Testis (tissue), 3 donors: ENCODE data around the gene HEY2. TPM values are rescaled to one million over a fixed set of nuclear protein-coding genes. Genes with fewer than 3 reads are reported as not detected.

Experiments used
- DNase-seq: peaks from one replicate; pipeline ENCODE4 v3.0.0-alpha.2; 2019
- H3K27ac ChIP-seq, 2 donors: fragments of 200-600 bp; sonication (generic); one replicate each; pipeline ENCODE4 v1.5.1; 2019
- H3K27me3 ChIP-seq: fragments of 200-600 bp; sonication (generic); one replicate; pipeline ENCODE4 v1.5.1; 2019
- H3K36me3 ChIP-seq: fragments of 200-600 bp; sonication (generic); one replicate; pipeline ENCODE4 v1.5.1; 2017; ENCODE audit warnings: low read depth; ENCODE audit errors: missing control alignments
- H3K4me1 ChIP-seq: fragments of 200-600 bp; sonication (generic); one replicate; pipeline ENCODE4 v1.5.1; 2019
- H3K4me3 ChIP-seq, 2 donors: fragments of 200-600 bp; sonication (generic); one replicate each; pipeline ENCODE4 v1.5.1; 2017 to 2019
- H3K9me3 ChIP-seq: fragments of 200-600 bp; sonication (generic); one replicate; pipeline ENCODE4 v1.5.1; 2017
- CTCF ChIP-seq, 3 experiments: fragments of 450-650 bp in 2 of 3; fragments of 200-600 bp in 1 of 3; sonication (generic) in 1 of 3; IDR thresholded peaks; one replicate each; pipeline ENCODE4 v1.5.1; 2016 to 2019; ENCODE audit warnings: antibody characterized with exemption in 3 of 3, mild to moderate bottlenecking in 2 of 3, moderate library complexity in 1 of 3
- POLR2A ChIP-seq: fragments of 450-650 bp; IDR thresholded peaks from one replicate; pipeline ENCODE4 v1.6.1; 2017; ENCODE audit warnings: antibody characterized with exemption, mild to moderate bottlenecking, moderate library complexity
- WGBS, 2 donors: methylation state at CpG; one replicate each; pipeline ENCODE4 v1.1.5; 2018; 5-methylcytosine and 5-hydroxymethylcytosine counted together
- intact Hi-C: fragments of 100-400 bp; cut with DNase I; formaldehyde crosslinking; loops from one replicate; pipeline ENCODE4 v1.15.1; 2023; ENCODE audit warnings: low total_unique reads
- polyA plus RNA-seq: library from polyadenylated mRNA; stranded (reverse); fragments of 350-450 nt; fragmentation: Illumina TruSeq; extraction: RNeasy Lipid Tissue Mini Kit (QIAGEN cat#74804); gene quantifications from one replicate; pipeline ENCODE4 v1.2.3, GENCODE V29; 2014; ENCODE audit warnings: low read depth, low replicate concordance; ENCODE audit not compliant: insufficient read depth
- total RNA-seq, 2 donors: library from RNA; depleted of rRNA; stranded (reverse); fragments of >200 nt; gene quantifications; one replicate each; pipeline ENCODE4 v1.2.3, GENCODE V29; 2016

The HEY2 gene
- total and polyA plus RNA-seq, 3 donors from 2014 or later = 7.3 to 12.3 (median 8.7) TPM

- no peak overlapping the region for H3K27ac ChIP-seq
- no peaks in the 10 kb centered on the region for H3K9me3 ChIP-seq
- 93 to 94% methylated on average over 3 of the region's 3 CpGs for WGBS, 2 donors
- no peak overlapping the region for H3K4me3 ChIP-seq
- intact Hi-C loops = no loop called here
- no peaks in the 10 kb centered on the region for H3K4me1 ChIP-seq
- no peak for DNase-seq
- H3K27me3 ChIP-seq = no peaks in the 10 kb centered on the region
- H3K36me3 ChIP-seq = no peaks in the 10 kb centered on the region
- no peak for TF ChIP-seq CTCF (IDR thresholded peaks at IDR 0.05)
- no peak for TF ChIP-seq POLR2A
Measured at GRCh38 chr6:125733516-125734300, 15.7 kb upstream of the HEY2 start.

- Histone ChIP-seq H3K27ac (no peak overlapping the region), H3K4me1 (no peaks in the 10 kb centered on the region), H3K4me3 (no peak overlapping the region), H3K9me3 (no peaks in the 10 kb centered on the region), H3K36me3 (no peaks in the 10 kb centered on the region), H3K27me3 (no peaks in the 10 kb centered on the region)
- TF ChIP-seq POLR2A = no peak
- no peak for TF ChIP-seq CTCF (IDR thresholded peaks at IDR 0.05)
- DNase-seq = no peak
- intact Hi-C loops = no loop called here
Measured at GRCh38 chr6:125738276-125738675, 11.2 kb upstream of the HEY2 start.

GRCh38 chr6:125739364-125739763 lies 10.1 kb upstream of the HEY2 start:
- Histone ChIP-seq H3K4me3 (no peak overlapping the region), H3K4me1 (no peaks in the 10 kb centered on the region), H3K36me3 (no peaks in the 10 kb centered on the region), H3K27ac (no peak overlapping the region), H3K9me3 (no peaks in the 10 kb centered on the region), H3K27me3 (no peaks in the 10 kb centered on the region)
- no peak for DNase-seq
- TF ChIP-seq POLR2A = no peak
- TF ChIP-seq CTCF (IDR thresholded peaks at IDR 0.05) = no peak
- 71 to 86% methylated on average over 1 of the region's 1 CpG for WGBS, 2 donors
- intact Hi-C loops = no loop called here

- Histone ChIP-seq H3K4me3 (no peak overlapping the region), H3K27ac (no peak overlapping the region), H3K36me3 (no peaks in the 10 kb centered on the region), H3K27me3 (no peaks in the 10 kb centered on the region), H3K9me3 (no peaks in the 10 kb centered on the region), H3K4me1 (peaks cover 6% of the 10 kb centered on the region)
- 93 to 94% methylated on average over 2 of the region's 2 CpGs for WGBS, 2 donors
- TF ChIP-seq CTCF (IDR thresholded peaks at IDR 0.05) (no peak), POLR2A (no peak)
- intact Hi-C loops = no loop called here
- no peak for DNase-seq
Measured at GRCh38 chr6:125741336-125741735, 8.1 kb upstream of the HEY2 start.

- peak overlapping the region in 1 of 2 donors; percentile 31 for H3K27ac ChIP-seq
- no peak for DNase-seq
- TF ChIP-seq CTCF (IDR thresholded peaks at IDR 0.05) (no peak), POLR2A (no peak)
- intact Hi-C loops = no loop called here
- H3K27me3 ChIP-seq = no peaks in the 10 kb centered on the region
- 87 to 94% methylated on average over 2 of the region's 2 CpGs for WGBS, 2 donors
- H3K4me1 ChIP-seq = peaks cover 6% of the 10 kb centered on the region
- no peak overlapping the region for H3K4me3 ChIP-seq
- H3K9me3 ChIP-seq = no peaks in the 10 kb centered on the region
- H3K36me3 ChIP-seq = no peaks in the 10 kb centered on the region
Measured at GRCh38 chr6:125742024-125742423, 7.4 kb upstream of the HEY2 start.
